MCF 10A (cell line): ENCODE results near the gene EDC4. TPM values are rescaled to one million over a fixed set of nuclear protein-coding genes. Genes with fewer than 3 reads are reported as not detected.

Experiments
- BruUV-seq: library from RNA; stranded (reverse); fragments of 400-500 nt; replicated peaks from 2 replicates; lab custom pipeline; 2021; lab: Mats Ljungman, UMichigan
- CTCF ChIA-PET: fragments of 300-600 bp; sonication (Branson Sonifier 250); formaldehyde crosslinking; extraction: SDS; loops from one replicate; lab custom pipeline; 2021; ENCODE audit warnings: antibody characterized with exemption, inconsistent platforms; lab: Yijun Ruan, JAX
- POLR2A ChIA-PET: fragments of 300-600, 350-650 bp; sonication (Branson Sonifier 250); formaldehyde crosslinking; extraction: SDS; loops from one replicate; lab custom pipeline; 2020; ENCODE audit warnings: antibody characterized with exemption, inconsistent platforms; lab: Yijun Ruan, JAX
- DNase-seq: peaks from one replicate; pipeline ENCODE4 v3.0.0-alpha.2; 2018; ENCODE audit not compliant: unreplicated experiment
- H3K27ac Mint-ChIP-seq: one replicate; pipeline ENCODE4 v1.8.0; 2022; ENCODE audit warnings: mild to moderate bottlenecking, low read depth, mixed read lengths; ENCODE audit not compliant: unreplicated experiment
- H3K27me3 Mint-ChIP-seq: one replicate; pipeline ENCODE4 v1.8.0; 2022; ENCODE audit warnings: mixed read lengths; ENCODE audit not compliant: insufficient read depth, unreplicated experiment
- H3K36me3 Mint-ChIP-seq: one replicate; pipeline ENCODE4 v1.8.0; 2022; ENCODE audit warnings: mild to moderate bottlenecking, moderate library complexity, mixed read lengths; ENCODE audit not compliant: insufficient read depth, unreplicated experiment
- H3K4me1 Mint-ChIP-seq: one replicate; pipeline ENCODE4 v1.8.0; 2022; ENCODE audit warnings: mixed read lengths; ENCODE audit not compliant: insufficient read depth, unreplicated experiment
- H3K4me3 Mint-ChIP-seq: one replicate; pipeline ENCODE4 v1.8.0; 2022; ENCODE audit warnings: mild to moderate bottlenecking, moderate library complexity, mixed read lengths; ENCODE audit not compliant: unreplicated experiment
- H3K9me3 Mint-ChIP-seq: one replicate; pipeline ENCODE4 v1.8.0; 2022; ENCODE audit warnings: mixed read lengths; ENCODE audit not compliant: unreplicated experiment
- intact Hi-C: fragments of 100-400 bp; cut with micrococcal nuclease; formaldehyde crosslinking; loops from 2 replicates; pipeline ENCODE4 v1.14.1; 2022
- total RNA-seq: library from RNA; stranded (reverse); gene quantifications from 2 replicates; pipeline ENCODE4 v1.2.3, GENCODE V29; 2022
- TF ChIP-seq, protein P1 (sequence below): fragments of 200-600 bp; IDR thresholded peaks from one replicate; pipeline ENCODE4 v1.8.0; 2022; ENCODE audit warnings: antibody characterized with exemption, mild to moderate bottlenecking; ENCODE audit not compliant: unreplicated experiment

The EDC4 gene
- total RNA-seq, 1 experiment from 2014 or later: 50.9 TPM

GRCh38 chr16:67845291-67846062 is 27.4 kb upstream of the EDC4 start:
- no TSS peak for BruUV-seq
- ChIA-PET POLR2A (interaction anchor here (0.6 to 8.4 kb wide), 17 partner anchors 10 to 298 kb away, joined by 3 to 141 read pairs (median 7); partner anchors contain the start of genes EDC4, GFOD2, PSKH1 and PSMB10), CTCF (interaction anchor here (0.6 to 4.2 kb wide), 19 partner anchors 9 to 372 kb away, joined by 3 to 45 read pairs (median 3); partner anchors contain the start of gene NRN1L)
- peak overlapping the region; percentile 65 for H3K27ac Mint-ChIP-seq
- peak overlapping the region; percentile 87 for H3K4me3 Mint-ChIP-seq
- DNase-seq: no peak
- no peaks in the 10 kb centered on the region for H3K9me3 Mint-ChIP-seq
- TF ChIP-seq, protein P1, sequence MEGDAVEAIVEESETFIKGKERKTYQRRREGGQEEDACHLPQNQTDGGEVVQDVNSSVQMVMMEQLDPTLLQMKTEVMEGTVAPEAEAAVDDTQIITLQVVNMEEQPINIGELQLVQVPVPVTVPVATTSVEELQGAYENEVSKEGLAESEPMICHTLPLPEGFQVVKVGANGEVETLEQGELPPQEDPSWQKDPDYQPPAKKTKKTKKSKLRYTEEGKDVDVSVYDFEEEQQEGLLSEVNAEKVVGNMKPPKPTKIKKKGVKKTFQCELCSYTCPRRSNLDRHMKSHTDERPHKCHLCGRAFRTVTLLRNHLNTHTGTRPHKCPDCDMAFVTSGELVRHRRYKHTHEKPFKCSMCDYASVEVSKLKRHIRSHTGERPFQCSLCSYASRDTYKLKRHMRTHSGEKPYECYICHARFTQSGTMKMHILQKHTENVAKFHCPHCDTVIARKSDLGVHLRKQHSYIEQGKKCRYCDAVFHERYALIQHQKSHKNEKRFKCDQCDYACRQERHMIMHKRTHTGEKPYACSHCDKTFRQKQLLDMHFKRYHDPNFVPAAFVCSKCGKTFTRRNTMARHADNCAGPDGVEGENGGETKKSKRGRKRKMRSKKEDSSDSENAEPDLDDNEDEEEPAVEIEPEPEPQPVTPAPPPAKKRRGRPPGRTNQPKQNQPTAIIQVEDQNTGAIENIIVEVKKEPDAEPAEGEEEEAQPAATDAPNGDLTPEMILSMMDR: no peak
- peaks cover 24% of the 10 kb centered on the region for H3K36me3 Mint-ChIP-seq
- peaks cover 16% of the 10 kb centered on the region for H3K4me1 Mint-ChIP-seq
- no peaks in the 10 kb centered on the region for H3K27me3 Mint-ChIP-seq
- intact Hi-C loops: loop anchor here (2.0 to 10.0 kb wide), 3 partner anchors 15 to 321 kb away; partner anchors contain the start of gene RIPOR1

- peak overlapping the region; percentile 87 for H3K4me3 Mint-ChIP-seq
- ChIA-PET CTCF (interaction anchor here (0.6 to 4.2 kb wide), 10 partner anchors 11 to 299 kb away, joined by 3 to 45 read pairs (median 8); partner anchors contain the start of gene NRN1L), POLR2A (interaction anchor here (0.6 to 8.4 kb wide), 18 partner anchors 9 to 299 kb away, joined by 3 to 141 read pairs (median 4); partner anchors contain the start of genes ACD, CTCF, EDC4 and GFOD2)
- TSS peak; percentile 44 for BruUV-seq
- H3K9me3 Mint-ChIP-seq: no peaks in the 10 kb centered on the region
- H3K27ac Mint-ChIP-seq: peak overlapping the region; percentile 65
- H3K4me1 Mint-ChIP-seq: peaks cover 16% of the 10 kb centered on the region
- DNase-seq: no peak
- H3K27me3 Mint-ChIP-seq: no peaks in the 10 kb centered on the region
- H3K36me3 Mint-ChIP-seq: peaks cover 24% of the 10 kb centered on the region
- TF ChIP-seq, protein P1: no peak
- intact Hi-C loops: loop anchor here (10.0 kb wide), 2 partner anchors 171 to 321 kb away; partner anchors contain the start of gene RIPOR1
Measured at GRCh38 chr16:67846063-67846319, 26.9 kb upstream of the EDC4 start.

DNA sequence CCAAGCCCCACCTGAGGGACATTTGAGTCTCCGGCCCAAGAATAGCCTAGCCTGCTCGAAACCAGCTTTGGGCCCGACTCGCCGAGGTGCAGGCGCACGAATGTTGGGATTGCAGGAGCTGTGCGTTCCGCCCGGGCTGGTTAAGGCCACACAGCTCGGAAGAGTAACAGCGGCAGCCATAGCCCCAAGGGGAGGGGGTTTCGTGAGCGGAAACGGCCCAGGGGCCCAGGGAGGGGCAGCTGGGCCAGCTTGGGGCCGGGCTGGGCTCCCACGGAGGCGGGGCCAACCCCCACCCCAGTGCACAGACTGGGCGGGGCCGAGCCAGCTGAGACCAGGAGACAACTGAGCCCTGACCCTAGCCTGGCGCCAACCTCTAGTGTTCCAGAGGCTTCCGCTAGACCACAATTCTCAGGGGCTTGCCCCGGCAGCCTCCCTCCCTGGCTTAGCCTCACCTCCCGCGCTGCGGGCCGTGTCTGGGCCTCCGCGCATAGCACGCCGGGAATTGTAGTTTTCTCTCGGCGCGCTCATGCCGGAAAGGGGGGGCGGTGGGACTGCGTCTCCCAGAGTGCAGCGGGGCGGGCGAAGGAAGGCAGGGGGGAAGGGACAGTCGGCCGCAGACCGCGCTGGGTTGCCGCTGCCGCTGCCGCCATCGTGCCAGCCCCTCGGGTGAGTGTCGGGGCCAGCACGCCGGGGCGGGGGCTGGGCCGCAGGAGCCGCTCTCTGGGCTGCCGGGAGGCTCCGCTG is 26.4 kb upstream of the EDC4 start, which contains the start of gene NUTF2:
Gene NUTF2, plus strand, starts transcription at position 614 of the 744 bp plus-strand sequence. CDS start 18,198 bp downstream, outside the sequence.
- H3K36me3 Mint-ChIP-seq: peaks cover 24% of the 10 kb centered on the region
- POLR2A ChIA-PET: interaction anchor here (0.6 to 8.4 kb wide), 20 partner anchors 9 to 1557 kb away, joined by 3 to 141 read pairs (median 4); partner anchors contain the start of genes ACD, CTCF, EDC4 and GFOD2
- CTCF ChIA-PET: interaction anchor here (0.6 to 4.2 kb wide), 9 partner anchors 11 to 300 kb away, joined by 3 to 45 read pairs (median 11); partner anchors contain the start of gene NRN1L
- H3K4me3 Mint-ChIP-seq: peak within 1 kb of the TSS; percentile 87
- TF ChIP-seq, protein P1: no peak
- peaks cover 16% of the 10 kb centered on the region for H3K4me1 Mint-ChIP-seq
- peak; percentile 95 for DNase-seq
- H3K27ac Mint-ChIP-seq: peak within 1 kb of the TSS; percentile 75
- H3K9me3 Mint-ChIP-seq: no peaks in the 10 kb centered on the region
- intact Hi-C loops: loop anchor here (1.0 to 10.0 kb wide), 3 partner anchors 11 to 322 kb away; partner anchors contain the start of gene RIPOR1
- no peaks in the 10 kb centered on the region for H3K27me3 Mint-ChIP-seq
- BruUV-seq: no TSS peak
